K562 (cell line): Measurements from ENCODE around the gene MAPK13. TPM values are rescaled to one million over a fixed set of nuclear protein-coding genes. Genes with fewer than 3 reads are reported as not detected.

Experiments
- CBFB ChIP-seq: sonication (generic); formaldehyde crosslinking; IDR thresholded peaks from 2 replicates; pipeline ENCODE4 v1.4.0; 2020; ENCODE audit warnings: mild to moderate bottlenecking, missing genetic modification reagents
- CC2D1A ChIP-seq: fragments of 450-650 bp; IDR thresholded peaks from 2 replicates; pipeline ENCODE4 v1.6.1; 2017; ENCODE audit warnings: mild to moderate bottlenecking
- ETV5 ChIP-seq: sonication (generic); formaldehyde crosslinking; IDR thresholded peaks from 2 replicates; pipeline ENCODE4 v1.4.0; 2020; ENCODE audit warnings: low read depth, mild to moderate bottlenecking, missing genetic modification reagents
- ILF3 ChIP-seq: fragments of 450-650 bp; IDR thresholded peaks from 2 replicates; pipeline ENCODE4 v1.6.1; 2018; ENCODE audit warnings: antibody characterized with exemption, mild to moderate bottlenecking, moderate library complexity, borderline replicate concordance
- JUN ChIP-seq, 2 experiments: sonication (generic) in 1 of 2; formaldehyde crosslinking in 1 of 2; IDR thresholded peaks; 2 replicates each; pipeline versions ENCODE4 v1.6.1 to v1.8.0; 2012 to 2022; ENCODE audit warnings: borderline replicate concordance in 2 of 2, mild to moderate bottlenecking in 2 of 2, improper control_type of control experiment in 1 of 2, low read depth in 1 of 2, low read length in 1 of 2, missing genetic modification reagents in 1 of 2
- MCM7 ChIP-seq, 2 experiments: fragments of 450-650 bp; IDR thresholded peaks; 2 replicates each; pipeline ENCODE4 v1.6.1; 2016 to 2018
- MECOM ChIP-seq: fragments of 250-450 bp; sonication (Bioruptor Pico); IDR thresholded peaks from 2 replicates; pipeline ENCODE4 v1.8.0; 2022; ENCODE audit warnings: inconsistent platforms
- NCOA1 ChIP-seq: fragments of 450-650 bp; IDR thresholded peaks from 2 replicates; pipeline ENCODE4 v1.6.1; 2016; ENCODE audit warnings: low read depth
- PPARD ChIP-seq: fragments of 250-450 bp; sonication (Bioruptor Pico); IDR thresholded peaks from 2 replicates; pipeline ENCODE4 v1.8.0; 2022; ENCODE audit warnings: inconsistent platforms, mild to moderate bottlenecking, moderate library complexity
- RBM15 ChIP-seq: fragments of 200-400 bp; formaldehyde crosslinking; IDR thresholded peaks from 2 replicates; pipeline ENCODE4 v1.6.1; 2018; ENCODE audit warnings: mild to moderate bottlenecking, low read length, moderate library complexity; ENCODE audit not compliant: insufficient read depth
- SP1 ChIP-seq: sonication (generic); formaldehyde crosslinking; IDR thresholded peaks from 2 replicates; pipeline ENCODE4 v1.8.1; 2022; ENCODE audit warnings: mild to moderate bottlenecking, missing genetic modification reagents
- TAF7 ChIP-seq: fragments of 450-650 bp; IDR thresholded peaks from 2 replicates; pipeline ENCODE4 v1.6.1; 2016; ENCODE audit warnings: missing genetic modification characterization, missing compliant biosample characterization
- TCF7 ChIP-seq: sonication (generic); IDR thresholded peaks from 2 replicates; pipeline ENCODE4 v1.6.1; 2016; ENCODE audit warnings: antibody characterized with exemption, borderline replicate concordance
- TSC22D4 ChIP-seq: fragments of 450-650 bp; IDR thresholded peaks from 2 replicates; pipeline ENCODE4 v1.6.1; 2016; ENCODE audit warnings: missing genetic modification characterization, missing biosample characterization, control low read depth
- U2AF1 ChIP-seq: fragments of 200-400 bp; formaldehyde crosslinking; optimal IDR thresholded peaks from 2 replicates; pipeline ENCODE3; 2017; ENCODE audit warnings: mild to moderate bottlenecking, low read depth, low read length, moderate library complexity
- ZEB2 ChIP-seq: fragments of 450-650 bp; IDR thresholded peaks from 2 replicates; pipeline ENCODE4 v1.6.1; 2016
- ZFP36 ChIP-seq: fragments of 150-350 bp; IDR thresholded peaks from 2 replicates; pipeline ENCODE4 v1.6.1; 2018; ENCODE audit warnings: low read length, low read depth; ENCODE audit not compliant: partially characterized antibody
- ZNF263 ChIP-seq: sonication (generic); formaldehyde crosslinking; IDR thresholded peaks from 2 replicates; pipeline ENCODE4 v1.8.0; 2022; ENCODE audit warnings: mild to moderate bottlenecking, missing genetic modification reagents, borderline replicate concordance
- polyA plus RNA-seq, 8 experiments: library from polyadenylated mRNA; depleted of rRNA in 4 of 8; stranded (reverse) in 5 of 8; unstranded in 3 of 8; fragments of >200 nt; fragmentation: Nextera tagmentation in 2 of 8; fragmentation: Illumina TruSeq in 1 of 8; extraction: Ambion mirVana in 2 of 8; extraction: Trizol in 1 of 8; gene quantifications; 2 replicates each; pipeline versions ENCODE4 v1.2.1 to v1.2.3, GENCODE V29; 2011 to 2014; ENCODE audit warnings: inconsistent platforms in 1 of 8, missing spikeins in 1 of 8
- total RNA-seq, 7 experiments: library from RNA; depleted of rRNA in 6 of 7; stranded (reverse); fragments of >200 nt in 6 of 7; fragmentation: Illumina TruSeq in 2 of 7; extraction: Trizol in 2 of 7; gene quantifications; 2 replicates each; pipeline versions ENCODE4 v1.2.1 to v1.2.3, GENCODE V29; 2011 to 2021; ENCODE audit warnings: low replicate concordance in 1 of 7
- TF ChIP-seq, protein P1 (sequence below): fragments of 450-650 bp; formaldehyde crosslinking; IDR thresholded peaks from 2 replicates; pipeline ENCODE4 v1.4.0; 2022; ENCODE audit warnings: missing genetic modification characterization
- TF ChIP-seq, protein P2 (sequence below), 2 experiments: fragments of 450-650 bp; IDR thresholded peaks; 2 replicates each; pipeline ENCODE4 v1.6.1; 2018; ENCODE audit warnings: mild to moderate bottlenecking in 2 of 2, low read depth in 1 of 2; ENCODE audit not compliant: partially characterized antibody in 2 of 2
- TF ChIP-seq, protein P3 (sequence below): fragments of 450-650 bp; formaldehyde crosslinking; IDR thresholded peaks from 2 replicates; pipeline ENCODE4 v1.4.0; 2022; ENCODE audit warnings: missing genetic modification characterization

MAPK13 gene
- total and polyA plus RNA-seq, 9 of the 15 experiments (the other 6 are each of a cell fraction or from before 2014, with no cell fraction given): 0.03 to 2.3 (median 0.48) TPM; not detected in 1

DNA sequence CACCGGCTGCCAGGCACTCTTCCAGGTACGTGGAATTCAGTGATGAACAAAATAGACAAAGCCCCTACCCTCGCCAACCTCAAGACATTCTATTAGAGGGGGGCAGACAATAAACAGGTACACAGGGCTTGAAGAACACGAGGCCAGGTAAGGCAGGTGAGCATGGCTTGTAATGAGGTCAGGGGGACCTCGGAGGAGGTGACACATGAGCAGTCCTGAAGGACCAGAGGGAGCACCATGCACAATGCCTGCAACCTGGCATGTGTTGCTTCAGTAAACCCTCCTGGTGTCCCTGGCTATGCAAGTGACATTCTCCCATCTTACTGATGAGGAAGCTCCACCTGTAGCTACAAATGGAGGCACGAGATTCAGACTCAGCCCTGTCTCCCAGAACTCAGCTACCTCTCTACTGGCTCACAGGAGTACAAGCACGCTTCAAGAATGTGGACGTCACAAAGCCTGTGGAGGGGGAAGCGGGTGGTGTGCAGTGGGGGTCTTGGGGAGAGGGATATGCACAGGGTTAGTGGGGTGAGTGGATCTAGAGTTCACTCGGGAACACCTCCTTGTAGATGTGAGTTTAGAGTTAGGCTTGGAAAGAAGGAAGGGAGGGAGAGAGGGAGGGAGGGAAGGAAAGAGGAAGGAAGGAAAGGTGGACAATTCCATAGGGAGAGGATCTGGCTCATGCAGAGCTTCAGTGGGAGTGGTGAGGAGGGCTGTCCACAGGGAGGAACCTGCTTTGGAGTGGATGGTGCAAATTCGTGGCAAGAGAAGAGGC is 7.6 kb upstream of the MAPK13 start (continued):
- TF ChIP-seq TAF7 (tag) (no peak), CBFB (CRISPR knock-in tag) (0 out of 2 replicates have a peak, but pooled peaks have one; percentile 6), JUN (IDR thresholded peaks at IDR 0.05; ENCODE audit: borderline replicate concordance, low read depth, low read length) (no peak), JUN (CRISPR knock-in tag; IDR thresholded peaks at IDR 0.05; ENCODE audit: borderline replicate concordance) (peak; percentile 32; the same call in 1 of the 2 replicates), ETV5 (CRISPR knock-in tag) (no peak), ZFP36 (no peak), ILF3 (no peak), RBM15 (no peak), TCF7 (no peak), MCM7 (IDR thresholded peaks at IDR 0.05) (no peak), PPARD (CRISPR knock-in tag) (no peak), ZEB2 (0 out of 2 replicates have a peak, but pooled peaks have one; percentile 28), SP1 (CRISPR knock-in tag) (no peak), NCOA1 (no peak), MECOM (CRISPR knock-in tag) (no peak), ZNF263 (CRISPR knock-in tag) (peak; percentile 30; the same call in 1 of the 2 replicates), TSC22D4 (tag) (0 out of 2 replicates have a peak, but pooled peaks have one; percentile 52), U2AF1 (no peak), CC2D1A (no peak)
- TF ChIP-seq, protein P1, sequence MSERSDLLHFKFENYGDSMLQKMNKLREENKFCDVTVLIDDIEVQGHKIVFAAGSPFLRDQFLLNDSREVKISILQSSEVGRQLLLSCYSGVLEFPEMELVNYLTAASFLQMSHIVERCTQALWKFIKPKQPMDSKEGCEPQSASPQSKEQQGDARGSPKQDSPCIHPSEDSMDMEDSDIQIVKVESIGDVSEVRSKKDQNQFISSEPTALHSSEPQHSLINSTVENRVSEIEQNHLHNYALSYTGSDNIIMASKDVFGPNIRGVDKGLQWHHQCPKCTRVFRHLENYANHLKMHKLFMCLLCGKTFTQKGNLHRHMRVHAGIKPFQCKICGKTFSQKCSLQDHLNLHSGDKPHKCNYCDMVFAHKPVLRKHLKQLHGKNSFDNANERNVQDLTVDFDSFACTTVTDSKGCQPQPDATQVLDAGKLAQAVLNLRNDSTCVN (CRISPR knock-in tag): 0 out of 2 replicates have a peak, but pooled peaks have one; percentile 50
- TF ChIP-seq, protein P2, sequence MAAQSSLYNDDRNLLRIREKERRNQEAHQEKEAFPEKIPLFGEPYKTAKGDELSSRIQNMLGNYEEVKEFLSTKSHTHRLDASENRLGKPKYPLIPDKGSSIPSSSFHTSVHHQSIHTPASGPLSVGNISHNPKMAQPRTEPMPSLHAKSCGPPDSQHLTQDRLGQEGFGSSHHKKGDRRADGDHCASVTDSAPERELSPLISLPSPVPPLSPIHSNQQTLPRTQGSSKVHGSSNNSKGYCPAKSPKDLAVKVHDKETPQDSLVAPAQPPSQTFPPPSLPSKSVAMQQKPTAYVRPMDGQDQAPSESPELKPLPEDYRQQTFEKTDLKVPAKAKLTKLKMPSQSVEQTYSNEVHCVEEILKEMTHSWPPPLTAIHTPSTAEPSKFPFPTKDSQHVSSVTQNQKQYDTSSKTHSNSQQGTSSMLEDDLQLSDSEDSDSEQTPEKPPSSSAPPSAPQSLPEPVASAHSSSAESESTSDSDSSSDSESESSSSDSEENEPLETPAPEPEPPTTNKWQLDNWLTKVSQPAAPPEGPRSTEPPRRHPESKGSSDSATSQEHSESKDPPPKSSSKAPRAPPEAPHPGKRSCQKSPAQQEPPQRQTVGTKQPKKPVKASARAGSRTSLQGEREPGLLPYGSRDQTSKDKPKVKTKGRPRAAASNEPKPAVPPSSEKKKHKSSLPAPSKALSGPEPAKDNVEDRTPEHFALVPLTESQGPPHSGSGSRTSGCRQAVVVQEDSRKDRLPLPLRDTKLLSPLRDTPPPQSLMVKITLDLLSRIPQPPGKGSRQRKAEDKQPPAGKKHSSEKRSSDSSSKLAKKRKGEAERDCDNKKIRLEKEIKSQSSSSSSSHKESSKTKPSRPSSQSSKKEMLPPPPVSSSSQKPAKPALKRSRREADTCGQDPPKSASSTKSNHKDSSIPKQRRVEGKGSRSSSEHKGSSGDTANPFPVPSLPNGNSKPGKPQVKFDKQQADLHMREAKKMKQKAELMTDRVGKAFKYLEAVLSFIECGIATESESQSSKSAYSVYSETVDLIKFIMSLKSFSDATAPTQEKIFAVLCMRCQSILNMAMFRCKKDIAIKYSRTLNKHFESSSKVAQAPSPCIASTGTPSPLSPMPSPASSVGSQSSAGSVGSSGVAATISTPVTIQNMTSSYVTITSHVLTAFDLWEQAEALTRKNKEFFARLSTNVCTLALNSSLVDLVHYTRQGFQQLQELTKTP (IDR thresholded peaks at IDR 0.05; ENCODE audit: low read depth in 1 of 2, partially characterized antibody in 2 of 2): no peak
- TF ChIP-seq, protein P3, sequence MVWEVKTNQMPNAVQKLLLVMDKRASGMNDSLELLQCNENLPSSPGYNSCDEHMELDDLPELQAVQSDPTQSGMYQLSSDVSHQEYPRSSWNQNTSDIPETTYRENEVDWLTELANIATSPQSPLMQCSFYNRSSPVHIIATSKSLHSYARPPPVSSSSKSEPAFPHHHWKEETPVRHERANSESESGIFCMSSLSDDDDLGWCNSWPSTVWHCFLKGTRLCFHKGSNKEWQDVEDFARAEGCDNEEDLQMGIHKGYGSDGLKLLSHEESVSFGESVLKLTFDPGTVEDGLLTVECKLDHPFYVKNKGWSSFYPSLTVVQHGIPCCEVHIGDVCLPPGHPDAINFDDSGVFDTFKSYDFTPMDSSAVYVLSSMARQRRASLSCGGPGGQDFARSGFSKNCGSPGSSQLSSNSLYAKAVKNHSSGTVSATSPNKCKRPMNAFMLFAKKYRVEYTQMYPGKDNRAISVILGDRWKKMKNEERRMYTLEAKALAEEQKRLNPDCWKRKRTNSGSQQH (CRISPR knock-in tag): 0 out of 2 replicates have a peak, but pooled peaks have one; percentile 51
